ENCODE measurements around the gene HHIPL1.

DNA sequence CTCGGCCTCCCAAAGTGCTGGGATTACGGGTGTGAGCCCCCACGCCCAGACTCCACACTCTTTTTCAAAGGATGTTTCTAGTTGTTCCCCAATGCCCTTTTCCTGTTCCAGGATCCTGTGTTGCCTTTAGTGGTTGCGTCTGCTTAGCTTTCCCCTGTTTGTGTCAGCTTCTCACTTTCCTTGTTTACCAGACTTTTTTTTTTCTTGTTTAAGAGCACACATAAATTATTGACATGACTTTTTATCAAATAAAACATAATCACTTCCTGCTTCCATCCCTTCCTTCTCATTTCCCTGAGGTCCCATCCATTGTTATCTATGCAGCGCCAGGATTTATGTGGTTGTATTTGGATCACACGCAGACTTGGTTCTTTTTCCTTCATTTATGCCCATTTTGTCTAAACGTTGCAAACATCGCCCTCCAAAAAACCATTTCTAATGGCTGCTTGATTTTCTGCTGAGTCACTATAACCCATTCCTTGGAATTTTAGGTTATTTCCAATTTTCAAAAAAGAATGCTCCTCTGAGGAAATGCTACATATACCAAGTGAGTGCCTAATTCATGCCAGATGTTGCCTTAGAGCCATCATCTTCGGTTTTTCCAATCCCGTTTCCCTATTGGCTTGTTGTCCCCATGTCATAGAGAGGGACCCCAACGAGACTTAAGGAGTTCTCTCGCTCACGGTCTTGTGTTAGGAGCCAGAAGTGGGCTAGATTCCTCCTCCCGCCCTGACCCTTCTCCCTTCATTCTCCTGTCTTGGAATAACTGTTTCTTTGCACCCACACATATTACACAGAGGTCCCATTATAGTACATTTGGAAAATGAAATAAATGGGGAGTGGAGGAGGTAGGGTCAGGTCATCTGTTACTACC is 25.7 kb downstream of the HHIPL1 start:
- no peak for TF ChIP-seq GATA2 (IDR thresholded peaks at IDR 0.05; ENCODE audit: low read depth, low read length)
- no peak for TF ChIP-seq GATA3 (IDR thresholded peaks at IDR 0.05; ENCODE audit: low read depth, low read length)
